H1 (cell line): ENCODE measurements around the gene SPEM3. TPM values are rescaled to one million over a fixed set of nuclear protein-coding genes. Genes with fewer than 3 reads are reported as not detected.

ENCODE experiments used
- CTCF ChIA-PET: fragments of 300-600 bp; sonication (Branson Sonifier 250); formaldehyde crosslinking; loops from one replicate; lab custom pipeline; 2021; ENCODE audit not compliant: partially characterized antibody; lab: Charles Lee
- POLR2A ChIA-PET: fragments of 300-600 bp; sonication (Branson Sonifier 250); formaldehyde crosslinking; loops from one replicate; lab custom pipeline; 2021; ENCODE audit warnings: inconsistent platforms; ENCODE audit not compliant: partially characterized antibody; lab: Charles Lee
- DNase-seq, 2 experiments: peaks; one replicate each; pipeline versions ENCODE4 v3.0.0 to v3.0.0-alpha.2; 2010 to 2022; ENCODE audit warnings: low spot score in 2 of 2, low read depth in 1 of 2, mixed read lengths in 1 of 2
- FAIRE-seq: peaks from 2 replicates; lab custom pipeline; 2011; peaks lifted over from hg19 to GRCh38; lab: Jason Lieb, UNC
- H2AFZ ChIP-seq: 2 replicates; pipeline ENCODE4 v1.8.1; 2012; ENCODE audit warnings: low read length, inconsistent platforms
- H2AK5ac ChIP-seq: 2 replicates; pipeline ENCODE4 v1.6.1; 2013; ENCODE audit warnings: low read depth, low read length
- H2BK120ac ChIP-seq: replicated peaks from 2 replicates; pipeline ENCODE3; 2013; ENCODE audit warnings: low read depth, low read length, inconsistent platforms
- H2BK12ac ChIP-seq: 2 replicates; pipeline ENCODE4 v1.6.1; 2013; ENCODE audit warnings: low read depth, low read length
- H2BK15ac ChIP-seq: 2 replicates; pipeline ENCODE4 v1.6.1; 2013; ENCODE audit warnings: low read length
- H2BK20ac ChIP-seq: 2 replicates; pipeline ENCODE4 v1.6.1; 2013; ENCODE audit warnings: low read length
- H2BK5ac ChIP-seq: 2 replicates; pipeline ENCODE4 v1.6.1; 2013; ENCODE audit warnings: low read depth, low read length
- H3K14ac ChIP-seq: 2 replicates; pipeline ENCODE4 v1.6.1; 2013; ENCODE audit warnings: inconsistent platforms; ENCODE audit not compliant: insufficient read length
- H3K18ac ChIP-seq: 2 replicates; pipeline ENCODE4 v1.6.1; 2013; ENCODE audit warnings: low read length; ENCODE audit errors: extremely low read depth
- H3K23ac ChIP-seq: 2 replicates; pipeline ENCODE4 v1.6.1; 2013; ENCODE audit warnings: inconsistent platforms; ENCODE audit not compliant: insufficient read length
- H3K23me2 ChIP-seq: 2 replicates; pipeline ENCODE4 v1.6.1; 2013; ENCODE audit warnings: low read depth, low read length
- H3K27ac ChIP-seq: 2 replicates; pipeline ENCODE4 v1.6.1; 2011; ENCODE audit warnings: low read depth, low read length, inconsistent platforms
- H3K27me3 ChIP-seq, 4 experiments: replicated peaks in 1 of 4; 1 replicate in 1 of 4; 2 replicates in 3 of 4; pipeline versions ENCODE4 v1.6.1 to v1.8.1; 2011 to 2013; ENCODE audit warnings: low read length in 3 of 4, mild to moderate bottlenecking in 3 of 4, inconsistent platforms in 2 of 4, mixed read lengths in 2 of 4, moderate library complexity in 1 of 4; ENCODE audit not compliant: control insufficient read depth in 3 of 4, insufficient read depth in 3 of 4; ENCODE audit errors: extremely low read depth in 1 of 4
- H3K36me3 ChIP-seq, 4 experiments: 2 replicates each; pipeline versions ENCODE4 v1.6.1 to v1.8.1; 2011 to 2013; ENCODE audit warnings: mild to moderate bottlenecking in 4 of 4, low read length in 3 of 4, moderate library complexity in 2 of 4, control low read depth in 1 of 4, inconsistent platforms in 1 of 4; ENCODE audit not compliant: insufficient read depth in 4 of 4, control insufficient read depth in 2 of 4
- H3K4ac ChIP-seq: replicated peaks from 2 replicates; pipeline ENCODE3; 2013; ENCODE audit warnings: low read length, low read depth, mixed read lengths, inconsistent platforms; ENCODE audit not compliant: insufficient read length
- H3K4me1 ChIP-seq, 4 experiments: replicated peaks in 1 of 4; 1 replicate in 1 of 4; 2 replicates in 3 of 4; pipeline versions ENCODE4 v1.6.1 to v1.8.1; 2011 to 2013; ENCODE audit warnings: low read length in 3 of 4, inconsistent platforms in 2 of 4, mixed read lengths in 1 of 4; ENCODE audit not compliant: insufficient read depth in 4 of 4, control insufficient read depth in 3 of 4
- H3K4me2 ChIP-seq, 2 experiments: 2 replicates each; pipeline versions ENCODE4 v1.6.1 to v1.8.1; 2011 to 2013; ENCODE audit warnings: low read depth in 2 of 2, low read length in 2 of 2, control low read depth in 1 of 2, inconsistent platforms in 1 of 2, mild to moderate bottlenecking in 1 of 2; ENCODE audit not compliant: insufficient read depth in 1 of 2
- H3K4me3 ChIP-seq, 4 experiments: fragments of 200-600, 300-600 bp in 1 of 4; sonication (generic), shearing (Covaris generic), sonication (Bioruptor Twin) in 1 of 4; 2 replicates each; pipeline versions ENCODE4 v1.5.1 to v1.8.1; 2011 to 2016; ENCODE audit warnings: low read length in 4 of 4, low read depth in 3 of 4, control low read depth in 2 of 4, inconsistent platforms in 2 of 4, mild to moderate bottlenecking in 2 of 4, mixed read lengths in 1 of 4, moderate library complexity in 1 of 4; ENCODE audit not compliant: insufficient read depth in 2 of 4; ENCODE audit errors: extremely low read depth in 1 of 4
- H3K56ac ChIP-seq: replicated peaks from 2 replicates; pipeline ENCODE3; 2013; ENCODE audit warnings: low read depth, mild to moderate bottlenecking, mixed read lengths, low read length, inconsistent platforms; ENCODE audit not compliant: insufficient read length
- H3K79me1 ChIP-seq: 2 replicates; pipeline ENCODE4 v1.6.1; 2013; ENCODE audit warnings: low read depth, low read length, control low read depth
- H3K79me2 ChIP-seq, 2 experiments: 2 replicates each; pipeline versions ENCODE4 v1.6.1 to v1.8.1; 2012 to 2013; ENCODE audit warnings: low read length in 2 of 2, mild to moderate bottlenecking in 2 of 2, inconsistent platforms in 1 of 2; ENCODE audit not compliant: insufficient read depth in 2 of 2, control insufficient read depth in 1 of 2
- H3K9ac ChIP-seq, 4 experiments: replicated peaks in 1 of 4; 1 replicate in 1 of 4; 2 replicates in 3 of 4; pipeline versions ENCODE4 v1.6.1 to v1.8.1; 2011 to 2013; ENCODE audit warnings: low read depth in 3 of 4, low read length in 3 of 4, control low read depth in 2 of 4, mild to moderate bottlenecking in 2 of 4, moderate library complexity in 2 of 4, inconsistent platforms in 1 of 4; ENCODE audit errors: extremely low read depth in 1 of 4
- H3K9me3 ChIP-seq, 2 experiments: 2 replicates each; pipeline versions ENCODE4 v1.6.1 to v1.8.1; 2012 to 2013; ENCODE audit warnings: mild to moderate bottlenecking in 2 of 2, moderate library complexity in 2 of 2, control low read depth in 1 of 2, inconsistent platforms in 1 of 2, low read depth in 1 of 2, low read length in 1 of 2, mixed read lengths in 1 of 2; ENCODE audit not compliant: insufficient read depth in 2 of 2
- H4K20me1 ChIP-seq, 2 experiments: replicated peaks in 1 of 2; 2 replicates each; pipeline versions ENCODE3 to v1.8.1; 2011 to 2013; ENCODE audit warnings: inconsistent platforms in 2 of 2, low read length in 2 of 2, mild to moderate bottlenecking in 1 of 2; ENCODE audit not compliant: insufficient read depth in 2 of 2, control insufficient read depth in 1 of 2
- H4K5ac ChIP-seq: 2 replicates; pipeline ENCODE4 v1.6.1; 2013; ENCODE audit warnings: low read length, low read depth, mixed read lengths, inconsistent platforms; ENCODE audit not compliant: insufficient read length
- H4K8ac ChIP-seq: 2 replicates; pipeline ENCODE4 v1.8.0; 2013; ENCODE audit warnings: mild to moderate bottlenecking, moderate library complexity, low read length, inconsistent platforms; ENCODE audit not compliant: insufficient read depth; ENCODE audit errors: extremely low read depth
- H4K91ac ChIP-seq: replicated peaks from 2 replicates; pipeline ENCODE3; 2013; ENCODE audit warnings: low read length, mixed read lengths, inconsistent platforms; ENCODE audit not compliant: insufficient read length
- GABPA ChIP-seq: IDR thresholded peaks from 2 replicates; pipeline ENCODE4 v1.6.1; 2011; ENCODE audit warnings: mild to moderate bottlenecking, low read length, moderate library complexity, borderline replicate concordance; ENCODE audit not compliant: insufficient read depth
- KDM5A ChIP-seq: fragments of 200-600 bp; IDR thresholded peaks from 2 replicates; pipeline ENCODE4 v1.7.1; 2012; ENCODE audit warnings: mild to moderate bottlenecking, low read length, inconsistent platforms, mixed read lengths
- POLR2A ChIP-seq, 2 experiments: IDR thresholded peaks; 1 replicate in 1 of 2; 2 replicates in 1 of 2; pipeline ENCODE4 v1.6.1; 2011; ENCODE audit warnings: low read depth in 2 of 2, low read length in 2 of 2, mild to moderate bottlenecking in 2 of 2; ENCODE audit errors: control extremely low read depth in 1 of 2
- POLR2AphosphoS5 ChIP-seq: IDR thresholded peaks from 2 replicates; pipeline ENCODE4 v1.6.1; 2011; ENCODE audit warnings: low read depth, low read length
- RNF2 ChIP-seq: fragments of 200-900, 300-1000 bp; sonication (generic); IDR thresholded peaks from 2 replicates; pipeline ENCODE4 v1.7.1; 2016; ENCODE audit warnings: borderline replicate concordance, low read depth, mild to moderate bottlenecking, antibody characterized with exemption, low read length; ENCODE audit not compliant: poor library complexity, severe bottlenecking; ENCODE audit errors: missing control alignments
- SAP30 ChIP-seq: fragments of 300-600 bp; sonication (generic); IDR thresholded peaks from 2 replicates; pipeline ENCODE4 v1.7.1; 2012; ENCODE audit warnings: low read length, moderate library complexity, mild to moderate bottlenecking, inconsistent platforms; ENCODE audit not compliant: insufficient read depth, insufficient replicate concordance
- SIRT6 ChIP-seq: IDR thresholded peaks from one replicate; pipeline ENCODE4 v1.7.1; 2012; ENCODE audit warnings: low read length, inconsistent platforms
- SIX5 ChIP-seq: IDR thresholded peaks from 2 replicates; pipeline ENCODE4 v1.6.1; 2011; ENCODE audit warnings: mild to moderate bottlenecking, low read depth, low read length
- SP4 ChIP-seq: IDR thresholded peaks from 2 replicates; pipeline ENCODE4 v1.6.1; 2012; ENCODE audit warnings: low read length, inconsistent platforms
- YY1 ChIP-seq: IDR thresholded peaks from 2 replicates; pipeline ENCODE4 v1.6.1; 2011; ENCODE audit warnings: low read depth, mild to moderate bottlenecking, low read length
- ZNF274 ChIP-seq: IDR thresholded peaks from 2 replicates; pipeline ENCODE4 v1.7.0; 2012; ENCODE audit warnings: low read length, borderline replicate concordance; ENCODE audit errors: extremely low read depth
- WGBS, 2 experiments: shearing (Covaris generic) in 1 of 2; methylation state at CpG; one replicate each; pipeline versions ENCODE4 v1.1.6 to v1.1.7; 2013 to 2015; ENCODE audit warnings: low lambda C conversion rate in 2 of 2, mixed read lengths in 2 of 2, inconsistent platforms in 1 of 2, low coverage in 1 of 2, missing lambda C conversion rate in 1 of 2; ENCODE audit not compliant: insufficient replicate concordance in 2 of 2, insufficient coverage in 1 of 2, insufficient read length in 1 of 2; ENCODE audit errors: extremely low coverage in 1 of 2, missing lambda C conversion rate in 1 of 2; 5-methylcytosine and 5-hydroxymethylcytosine counted together
- polyA plus RNA-seq, 7 experiments: library from polyadenylated mRNA; depleted of rRNA in 3 of 7; stranded (reverse) in 5 of 7; unstranded in 2 of 7; fragments of >200 nt in 5 of 7; fragments of 200-250 nt in 2 of 7; gene quantifications; 1 replicate in 5 of 7; 2 replicates in 1 of 7; 4 replicates in 1 of 7; pipeline versions ENCODE4 v1.2.1 to v1.2.3, GENCODE V29; 2011 to 2013; ENCODE audit warnings: missing spikeins in 2 of 7, mixed read lengths in 2 of 7
- total RNA-seq: library from RNA; stranded (reverse); fragmentation: NEBNext Ultra II Directional; extraction: Animal tissue kit (Norgen Biotek cat#: 25700); gene quantifications from 2 replicates; pipeline ENCODE4 v1.2.1, GENCODE V29; 2021
- TF ChIP-seq, protein P1 (sequence below), 3 experiments: IDR thresholded peaks; 1 replicate in 2 of 3; 2 replicates in 1 of 3; pipeline versions ENCODE4 v1.5.1 to v1.6.1; 2011; ENCODE audit warnings: low read length in 3 of 3, mild to moderate bottlenecking in 3 of 3, inconsistent platforms in 2 of 3, low read depth in 1 of 3, moderate library complexity in 1 of 3; ENCODE audit not compliant: insufficient read depth in 1 of 3; ENCODE audit errors: control extremely low read depth in 1 of 3

Gene SPEM3
- total and polyA plus RNA-seq, 2 of the 8 experiments (the other 6 are each of a cell fraction or from before 2014, with no cell fraction given) = 0.02 TPM; not detected in 1

DNA sequence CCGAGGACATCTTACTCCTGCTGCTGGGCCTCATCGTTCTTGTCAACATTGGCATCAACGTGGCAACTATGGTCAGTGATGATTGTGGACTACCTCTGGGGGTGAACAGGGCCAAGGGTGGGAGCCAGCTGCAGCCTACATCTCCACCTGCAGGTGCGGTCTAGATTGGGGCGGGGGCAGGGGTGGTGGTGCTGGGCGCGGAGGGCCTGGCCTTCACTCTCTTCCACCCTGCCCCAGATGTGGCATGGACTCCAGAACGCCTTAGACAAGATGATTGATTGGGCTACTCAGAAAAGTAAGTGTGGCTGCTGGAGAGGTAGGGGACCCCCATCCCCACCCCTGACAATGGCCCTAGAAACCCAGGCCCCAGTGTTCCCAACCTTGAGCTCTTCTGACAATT lies 2.9 kb upstream of the SPEM3 start:
- FAIRE-seq = no peak
- H3K79me1 ChIP-seq = no peaks in the 10 kb centered on the region
- TF ChIP-seq ZNF274 = no peak
- no peak for TF ChIP-seq POLR2AphosphoS5
- TF ChIP-seq, protein P1, sequence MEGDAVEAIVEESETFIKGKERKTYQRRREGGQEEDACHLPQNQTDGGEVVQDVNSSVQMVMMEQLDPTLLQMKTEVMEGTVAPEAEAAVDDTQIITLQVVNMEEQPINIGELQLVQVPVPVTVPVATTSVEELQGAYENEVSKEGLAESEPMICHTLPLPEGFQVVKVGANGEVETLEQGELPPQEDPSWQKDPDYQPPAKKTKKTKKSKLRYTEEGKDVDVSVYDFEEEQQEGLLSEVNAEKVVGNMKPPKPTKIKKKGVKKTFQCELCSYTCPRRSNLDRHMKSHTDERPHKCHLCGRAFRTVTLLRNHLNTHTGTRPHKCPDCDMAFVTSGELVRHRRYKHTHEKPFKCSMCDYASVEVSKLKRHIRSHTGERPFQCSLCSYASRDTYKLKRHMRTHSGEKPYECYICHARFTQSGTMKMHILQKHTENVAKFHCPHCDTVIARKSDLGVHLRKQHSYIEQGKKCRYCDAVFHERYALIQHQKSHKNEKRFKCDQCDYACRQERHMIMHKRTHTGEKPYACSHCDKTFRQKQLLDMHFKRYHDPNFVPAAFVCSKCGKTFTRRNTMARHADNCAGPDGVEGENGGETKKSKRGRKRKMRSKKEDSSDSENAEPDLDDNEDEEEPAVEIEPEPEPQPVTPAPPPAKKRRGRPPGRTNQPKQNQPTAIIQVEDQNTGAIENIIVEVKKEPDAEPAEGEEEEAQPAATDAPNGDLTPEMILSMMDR (IDR thresholded peaks at IDR 0.05; ENCODE audit: control extremely low read depth in 1 of 3, insufficient read depth in 1 of 3, low read depth in 1 of 3, low read length in 3 of 3) = no peak
- no peak for TF ChIP-seq YY1
- no peak for TF ChIP-seq SIX5
- no peak for TF ChIP-seq SIRT6
- TF ChIP-seq KDM5A = no peak
- no peak for TF ChIP-seq POLR2A (IDR thresholded peaks at IDR 0.05; ENCODE audit: control extremely low read depth in 1 of 2, low read depth in 2 of 2, low read length in 2 of 2)
- no peak for TF ChIP-seq GABPA
- no peak for TF ChIP-seq SAP30
- no peak for TF ChIP-seq RNF2
- TF ChIP-seq SP4 = no peak

More for the DNA sequence above, 2.9 kb upstream of the SPEM3 start:
- Histone ChIP-seq H3K36me3 (no peaks in the 10 kb centered on the region), H2BK20ac (no peak overlapping the region), H4K20me1 (peaks cover 0 to 4% of the 10 kb centered on the region in 2 experiments), H3K9ac (no peak overlapping the region), H3K4ac (no peak overlapping the region), H3K79me2 (no peaks in the 10 kb centered on the region), H3K23me2 (no peaks in the 10 kb centered on the region), H2BK15ac (no peak overlapping the region), H4K91ac (no peak overlapping the region), H3K27ac (no peak overlapping the region), H3K23ac (no peak overlapping the region), H3K4me2 (no peak overlapping the region), H3K9me3 (no peaks in the 10 kb centered on the region), H4K5ac (no peak overlapping the region), H2BK5ac (no peak overlapping the region), H3K4me3 (no peak overlapping the region), H3K14ac (no peak overlapping the region), H3K18ac (no peak overlapping the region), H3K4me1 (peaks cover 0 to 2% (median 0%) of the 10 kb centered on the region in 4 experiments; a peak in 1 of 7 replicates), H2AK5ac (no peak overlapping the region), H2AFZ (no peak overlapping the region), H2BK12ac (no peak overlapping the region), H4K8ac (no peak overlapping the region), H2BK120ac (no peak overlapping the region), H3K56ac (no peak overlapping the region), H3K27me3 (no peaks in the 10 kb centered on the region; a peak in 1 of 7 replicates)
- ChIA-PET CTCF (interaction anchor here (0.6 to 3.3 kb wide), 4 partner anchors 11 to 88 kb away, joined by 3 to 17 read pairs (median 6); partner anchors contain the start of gene TMEM102), POLR2A (interaction anchor here (0.8 to 2.6 kb wide), 4 partner anchors 9 to 58 kb away, joined by 3 to 13 read pairs (median 4); partner anchors contain the start of genes POLR2A and TMEM102)
- WGBS, 2 experiments = 90% methylated on average over 8 of the region's 8 CpGs; no CpG with 5 or more reads in 1 of the 2 experiments
- no peak for DNase-seq
